Breast epithelium (tissue), 4 donors: ENCODE measurements around the gene EFNA2. TPM values are rescaled to one million over a fixed set of nuclear protein-coding genes. Genes with fewer than 3 reads are reported as not detected.

Experiments
- DNase-seq, 2 donors: peaks; one replicate each; pipeline ENCODE4 v3.0.0-alpha.2; 2019; ENCODE audit warnings: low spot score in 2 of 2
- H3K27ac ChIP-seq, 2 donors: fragments of 200-600 bp; sonication (generic) in 1 of 2; one replicate each; pipeline ENCODE4 v1.5.1; 2016 to 2019; ENCODE audit warnings: mild to moderate bottlenecking in 1 of 2
- H3K27me3 ChIP-seq, 2 donors: fragments of 200-600 bp; sonication (generic) in 1 of 2; one replicate each; pipeline versions ENCODE4 v1.5.1 to v1.6.0; 2017 to 2019; ENCODE audit warnings: control low read depth in 1 of 2, mild to moderate bottlenecking in 1 of 2
- H3K36me3 ChIP-seq: fragments of 200-600 bp; one replicate; pipeline ENCODE4 v1.5.1; 2019
- H3K4me1 ChIP-seq, 2 donors: fragments of 200-600 bp; sonication (generic); one replicate each; pipeline ENCODE4 v1.5.1; 2016 to 2019; ENCODE audit warnings: control low read depth in 1 of 2
- H3K4me3 ChIP-seq, 3 donors: fragments of 200-600 bp; sonication (generic); 1 replicate in 2 of 3; 2 replicates in 1 of 3; pipeline ENCODE4 v1.5.1; 2016 to 2019; ENCODE audit warnings: mild to moderate bottlenecking in 3 of 3, moderate library complexity in 2 of 3
- H3K9me3 ChIP-seq, 2 donors: fragments of 200-600 bp; sonication (generic) in 1 of 2; one replicate each; pipeline ENCODE4 v1.5.1; 2016 to 2019; ENCODE audit warnings: control low read depth in 1 of 2
- POLR2A ChIP-seq: fragments of 450-650 bp; IDR thresholded peaks from one replicate; pipeline ENCODE4 v1.6.1; 2016; ENCODE audit warnings: antibody characterized with exemption, mild to moderate bottlenecking, moderate library complexity
- POLR2AphosphoS5 ChIP-seq, 3 donors: sonication (generic); formaldehyde crosslinking; IDR thresholded peaks; one replicate each; pipeline ENCODE4 v1.6.1; 2017; ENCODE audit warnings: antibody characterized with exemption in 3 of 3
- intact Hi-C: fragments of 100-400 bp; cut with DNase I; formaldehyde crosslinking; loops from one replicate; pipeline ENCODE4 v1.15.1; 2023; ENCODE audit warnings: low total_unique reads
- total RNA-seq, 3 donors: library from RNA; depleted of rRNA; stranded (reverse); fragments of >200 nt; gene quantifications; one replicate each; pipeline ENCODE4 v1.1.0, GENCODE V29; 2016
- TF ChIP-seq, protein P1 (sequence below), 3 donors: fragments of 450-650 bp; IDR thresholded peaks; one replicate each; pipeline ENCODE4 v1.5.1; 2016 to 2017; ENCODE audit warnings: antibody characterized with exemption in 3 of 3, mild to moderate bottlenecking in 3 of 3, moderate library complexity in 3 of 3

EFNA2 gene
- total RNA-seq, 3 donors from 2014 or later = 0.66 TPM; not detected in 2

DNA sequence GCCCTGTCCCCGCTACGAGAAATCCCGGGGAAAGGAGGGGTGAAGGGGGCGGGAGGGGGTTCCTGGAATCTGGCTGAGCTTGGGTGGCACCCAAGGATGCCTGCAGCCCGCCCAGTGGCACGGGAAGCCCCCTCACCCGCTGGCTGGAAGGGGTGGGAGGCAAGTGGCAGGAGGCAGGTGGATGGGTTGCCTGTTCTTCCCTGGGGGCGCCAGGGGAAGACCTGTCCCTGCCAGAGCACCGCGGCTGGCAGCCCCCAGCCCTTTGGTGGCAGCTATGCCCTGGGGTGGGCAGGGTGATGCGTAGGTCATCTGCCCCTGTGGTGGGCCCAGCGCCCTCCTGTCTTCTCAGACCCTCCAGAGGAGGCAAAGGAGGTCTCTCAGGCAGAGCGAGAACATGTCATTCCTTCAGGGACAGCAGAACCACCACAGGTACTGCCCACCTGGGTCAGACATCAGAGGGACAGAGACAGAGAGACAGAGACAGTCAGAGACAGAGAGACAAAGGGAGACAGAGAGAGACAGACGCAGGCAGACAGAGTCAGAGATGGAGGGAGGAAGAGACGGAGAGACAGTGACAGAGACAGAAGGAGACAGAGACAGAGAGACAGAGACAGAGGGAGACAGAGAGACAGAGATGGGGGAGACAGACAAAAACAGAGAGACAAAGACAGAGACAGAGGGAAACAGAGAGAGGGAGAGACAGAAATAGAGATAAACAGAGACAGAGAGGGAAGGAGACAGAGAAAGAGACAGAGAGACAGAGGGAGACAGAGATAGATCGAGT, 36.7 kb downstream of the EFNA2 start:
- Histone ChIP-seq H3K27me3 (peaks cover 0 to 29% of the 10 kb centered on the region in 2 donors), H3K4me1 (peaks cover 4 to 7% of the 10 kb centered on the region in 2 donors), H3K36me3 (no peaks in the 10 kb centered on the region), H3K4me3 (no peak overlapping the region), H3K27ac (no peak overlapping the region), H3K9me3 (no peaks in the 10 kb centered on the region)
- intact Hi-C loops = no loop called here
- DNase-seq = no peak
- TF ChIP-seq POLR2AphosphoS5 (IDR thresholded peaks at IDR 0.05) (no peak), POLR2A (no peak)
- TF ChIP-seq, protein P1, sequence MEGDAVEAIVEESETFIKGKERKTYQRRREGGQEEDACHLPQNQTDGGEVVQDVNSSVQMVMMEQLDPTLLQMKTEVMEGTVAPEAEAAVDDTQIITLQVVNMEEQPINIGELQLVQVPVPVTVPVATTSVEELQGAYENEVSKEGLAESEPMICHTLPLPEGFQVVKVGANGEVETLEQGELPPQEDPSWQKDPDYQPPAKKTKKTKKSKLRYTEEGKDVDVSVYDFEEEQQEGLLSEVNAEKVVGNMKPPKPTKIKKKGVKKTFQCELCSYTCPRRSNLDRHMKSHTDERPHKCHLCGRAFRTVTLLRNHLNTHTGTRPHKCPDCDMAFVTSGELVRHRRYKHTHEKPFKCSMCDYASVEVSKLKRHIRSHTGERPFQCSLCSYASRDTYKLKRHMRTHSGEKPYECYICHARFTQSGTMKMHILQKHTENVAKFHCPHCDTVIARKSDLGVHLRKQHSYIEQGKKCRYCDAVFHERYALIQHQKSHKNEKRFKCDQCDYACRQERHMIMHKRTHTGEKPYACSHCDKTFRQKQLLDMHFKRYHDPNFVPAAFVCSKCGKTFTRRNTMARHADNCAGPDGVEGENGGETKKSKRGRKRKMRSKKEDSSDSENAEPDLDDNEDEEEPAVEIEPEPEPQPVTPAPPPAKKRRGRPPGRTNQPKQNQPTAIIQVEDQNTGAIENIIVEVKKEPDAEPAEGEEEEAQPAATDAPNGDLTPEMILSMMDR (IDR thresholded peaks at IDR 0.05) = no peak

DNA sequence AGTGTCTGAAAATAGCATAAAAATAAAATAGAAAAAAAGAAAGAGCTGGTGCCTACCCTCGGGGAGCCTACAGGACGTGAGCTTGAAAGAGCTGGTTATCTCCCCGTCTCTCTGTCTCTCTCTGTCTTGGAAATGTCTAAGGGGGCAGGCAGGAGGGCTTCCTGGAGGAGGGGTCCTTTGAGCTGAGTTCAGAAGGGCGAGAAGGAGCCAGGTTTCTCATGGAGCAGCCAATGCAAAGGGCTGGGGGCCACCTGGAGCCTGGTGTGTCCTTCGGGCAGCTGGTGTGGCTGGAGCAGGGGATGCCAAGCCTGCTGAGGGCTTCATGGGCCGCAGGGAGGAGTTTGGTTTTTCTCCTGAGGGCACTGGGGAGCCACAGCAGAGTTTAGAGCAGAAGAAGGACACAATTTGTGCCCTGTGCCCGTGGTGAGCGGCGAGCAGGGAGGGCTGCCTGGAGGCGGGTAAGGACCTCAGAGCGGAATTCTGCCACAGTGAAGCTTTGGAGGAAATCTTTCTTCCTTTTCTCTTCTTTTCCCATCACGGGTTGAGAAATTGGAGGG, 38.7 kb downstream of the EFNA2 start:
- Histone ChIP-seq H3K27ac (no peak overlapping the region), H3K36me3 (no peaks in the 10 kb centered on the region), H3K27me3 (peaks cover 0 to 20% of the 10 kb centered on the region in 2 donors), H3K9me3 (no peaks in the 10 kb centered on the region), H3K4me3 (peak overlapping the region; percentile 25 to 67 (median 47)), H3K4me1 (peaks cover 4 to 7% of the 10 kb centered on the region in 2 donors)
- intact Hi-C loops = no loop called here
- TF ChIP-seq, protein P1 (IDR thresholded peaks at IDR 0.05) = no peak
- TF ChIP-seq POLR2AphosphoS5 (IDR thresholded peaks at IDR 0.05) (no peak), POLR2A (no peak)
- DNase-seq = no peak

DNA sequence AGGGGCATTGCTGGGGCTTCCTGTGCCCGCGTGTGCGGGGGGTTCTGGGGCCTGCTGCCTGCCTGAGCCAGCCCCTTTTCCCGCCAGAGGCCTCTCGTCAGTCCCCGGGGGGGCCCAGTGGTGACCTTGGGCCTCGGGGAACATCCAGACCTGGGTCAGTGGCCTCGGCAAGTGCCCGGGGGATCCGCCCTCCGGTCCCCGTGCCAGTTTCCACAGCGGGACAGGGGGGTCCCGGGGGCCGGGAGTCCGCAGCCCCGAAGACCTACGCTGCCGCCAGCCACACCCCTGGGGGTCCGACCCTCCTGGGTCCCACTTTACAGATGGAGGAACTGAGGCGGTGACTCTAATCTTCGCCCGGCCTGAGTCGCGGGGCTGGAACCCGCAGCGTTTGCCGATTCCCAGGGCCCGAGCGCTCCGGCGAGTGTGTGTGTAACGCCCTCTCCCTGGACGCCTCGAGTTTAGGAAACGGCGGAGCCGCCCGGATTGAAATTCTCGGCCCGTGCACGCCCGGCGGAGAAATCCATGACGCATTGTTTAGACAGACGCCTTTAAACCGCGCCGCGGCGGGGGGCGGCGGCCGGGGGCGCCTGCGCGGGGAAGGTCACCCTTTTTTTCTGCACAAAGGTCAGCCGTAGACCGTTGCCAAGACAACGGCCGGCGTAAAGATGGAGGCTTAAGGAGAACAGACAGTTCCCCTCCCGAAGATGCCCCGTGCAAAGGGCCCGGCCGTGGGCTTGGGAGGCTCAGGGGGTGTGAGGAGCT, 39.3 kb downstream of the EFNA2 start:
- TF ChIP-seq, protein P1 (IDR thresholded peaks at IDR 0.05) = no peak
- TF ChIP-seq POLR2A = no peak
- no peak for TF ChIP-seq POLR2AphosphoS5 (IDR thresholded peaks at IDR 0.05)
- Histone ChIP-seq H3K36me3 (no peaks in the 10 kb centered on the region), H3K9me3 (no peaks in the 10 kb centered on the region), H3K4me3 (peak overlapping the region; percentile 25 to 67 (median 47)), H3K27me3 (peaks cover 0 to 20% of the 10 kb centered on the region in 2 donors), H3K27ac (peak overlapping the region in 1 of 2 donors; percentile 7), H3K4me1 (peaks cover 4 to 7% of the 10 kb centered on the region in 2 donors)
- DNase-seq = peak; percentile 28 to 69
- intact Hi-C loops = no loop called here

DNA sequence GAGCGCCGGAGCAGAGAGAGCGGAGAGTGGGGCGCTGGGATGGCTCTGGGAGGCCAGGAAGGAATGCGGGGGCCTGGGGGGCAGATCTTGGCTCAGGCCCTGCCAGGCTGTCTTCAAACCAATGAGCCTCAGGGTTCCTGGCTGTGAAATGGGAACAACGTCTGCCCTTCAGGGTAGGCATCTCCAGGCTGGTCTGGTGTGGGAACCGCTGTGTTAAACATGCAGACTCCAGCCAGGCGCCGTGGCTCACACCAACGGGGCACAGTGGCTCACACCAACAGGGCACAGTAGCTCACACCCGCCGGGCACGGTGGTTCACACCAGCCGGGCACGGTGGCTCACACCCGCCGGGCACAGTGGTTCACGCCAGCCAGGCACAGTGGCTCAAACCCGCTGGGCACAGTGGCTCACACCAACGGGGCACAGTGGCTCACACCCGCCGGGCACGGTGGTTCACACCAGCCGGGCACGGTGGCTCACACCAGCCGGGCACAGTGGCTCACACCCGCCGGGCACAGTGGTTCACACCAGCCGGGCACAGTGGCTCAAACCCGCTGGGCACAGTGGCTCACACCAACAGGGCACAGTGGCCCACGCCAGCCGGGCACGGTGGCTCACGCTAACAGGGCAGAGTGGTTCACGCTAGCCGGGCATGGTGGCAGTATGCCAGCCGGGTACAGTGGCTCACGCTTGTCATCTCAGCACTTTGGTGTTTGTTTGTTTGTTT, 40.1 kb downstream of the EFNA2 start:
- H3K9me3 ChIP-seq = no peaks in the 10 kb centered on the region
- peaks cover 0 to 20% of the 10 kb centered on the region in 2 donors for H3K27me3 ChIP-seq
- H3K36me3 ChIP-seq = no peaks in the 10 kb centered on the region
- no peak for TF ChIP-seq POLR2AphosphoS5 (IDR thresholded peaks at IDR 0.05)
- TF ChIP-seq, protein P1 (IDR thresholded peaks at IDR 0.05) = no peak
- TF ChIP-seq POLR2A = no peak
- peak overlapping the region; percentile 25 to 67 (median 47) for H3K4me3 ChIP-seq
- peaks cover 4 to 7% of the 10 kb centered on the region in 2 donors for H3K4me1 ChIP-seq
- H3K27ac ChIP-seq = no peak overlapping the region
- intact Hi-C loops = no loop called here
- no peak for DNase-seq
